T-helper 2 cell treated with Interferon-gamma antibody and Interleukin-4, amounts not matched to agents 100 ng/mL and 5 ng/mL, for 36 hours (primary cell): Measurements from ENCODE around the gene SST. TPM values are rescaled to one million over a fixed set of nuclear protein-coding genes. Genes with fewer than 3 reads are reported as not detected.
"Not testable (repeated sequence)": the region's sequence is repeated elsewhere in the genome, so short reads cannot be mapped to it uniquely, and the experiment has no call there.

Experiments
- intact Hi-C: fragments of 100-400 bp; cut with micrococcal nuclease; formaldehyde crosslinking; loops from one replicate; pipeline ENCODE4 v1.15.1; 2023
- total RNA-seq: library from RNA; stranded (reverse); gene quantifications from 2 replicates; pipeline ENCODE4 v1.2.3, GENCODE V29; 2022

Gene SST
- total RNA-seq, 1 donor from 2014 or later, result not detected

DNA sequence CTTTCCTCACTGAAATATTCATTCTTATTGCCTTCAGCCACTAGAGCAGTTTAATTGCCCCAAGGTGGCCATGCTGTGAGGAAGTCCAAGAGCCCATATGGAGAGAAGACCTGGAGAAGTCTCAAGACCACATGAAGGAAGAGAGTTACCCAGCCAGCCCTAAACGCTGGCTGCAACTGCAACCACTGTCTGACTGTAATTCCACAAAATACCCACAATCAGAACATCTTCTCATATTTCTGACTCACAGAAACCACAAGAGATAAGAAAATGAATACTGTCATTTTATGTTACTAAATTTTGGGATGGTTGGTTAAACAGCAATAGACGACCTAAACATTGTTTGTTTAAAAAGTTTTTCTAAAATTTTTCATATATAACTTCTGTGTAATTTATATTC, 14.7 kb upstream of the SST start:
- intact Hi-C loops, result no loop called here

DNA sequence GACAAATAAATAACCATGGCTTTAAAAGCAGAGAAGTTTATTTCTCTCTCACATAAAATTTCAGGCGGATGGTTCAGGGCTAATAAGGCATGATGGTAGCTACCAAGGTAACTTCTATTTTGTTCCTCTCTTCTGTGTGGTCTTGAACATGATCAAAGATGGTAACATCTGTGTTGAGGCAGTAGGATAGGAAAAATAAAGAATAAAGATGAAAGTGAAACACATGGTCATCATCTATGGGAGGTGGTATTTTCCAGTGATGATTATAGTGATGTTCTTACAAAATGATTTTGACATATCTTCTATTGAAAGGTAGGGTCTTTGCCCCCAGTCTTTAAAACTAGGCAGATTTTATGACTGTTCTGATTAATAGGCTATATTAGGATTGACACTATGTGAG, 14.2 kb upstream of the SST start:
- intact Hi-C loops, result no loop called here

DNA sequence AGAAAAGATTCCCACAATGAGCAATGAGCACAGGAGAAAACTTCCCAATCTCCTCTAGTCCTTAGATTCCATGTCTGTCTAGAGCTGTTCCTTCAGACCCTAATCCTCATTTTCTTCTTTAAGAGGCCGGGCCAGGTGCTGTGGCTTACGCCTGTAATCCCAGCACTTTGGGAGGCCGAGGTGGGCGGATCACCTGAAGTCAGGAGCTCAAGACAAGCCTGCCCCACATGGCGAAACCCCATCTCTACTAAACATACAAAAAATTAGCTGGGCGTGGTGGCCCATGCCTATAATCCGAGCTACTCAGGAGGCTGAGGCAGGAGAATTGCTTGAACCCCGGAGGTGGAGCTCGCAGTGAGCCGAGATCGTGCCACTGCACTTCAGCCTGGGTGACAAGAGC, 11.6 kb upstream of the SST start:
- intact Hi-C loops, result not testable (repeated sequence)

GRCh38 chr3:187679638-187680396, 9.6 kb upstream of the SST start:
- intact Hi-C loops, result loop anchor here (1.0 kb wide), 4 partner anchors 34 to 460 kb away; no protein-coding TSS in a partner anchor

DNA sequence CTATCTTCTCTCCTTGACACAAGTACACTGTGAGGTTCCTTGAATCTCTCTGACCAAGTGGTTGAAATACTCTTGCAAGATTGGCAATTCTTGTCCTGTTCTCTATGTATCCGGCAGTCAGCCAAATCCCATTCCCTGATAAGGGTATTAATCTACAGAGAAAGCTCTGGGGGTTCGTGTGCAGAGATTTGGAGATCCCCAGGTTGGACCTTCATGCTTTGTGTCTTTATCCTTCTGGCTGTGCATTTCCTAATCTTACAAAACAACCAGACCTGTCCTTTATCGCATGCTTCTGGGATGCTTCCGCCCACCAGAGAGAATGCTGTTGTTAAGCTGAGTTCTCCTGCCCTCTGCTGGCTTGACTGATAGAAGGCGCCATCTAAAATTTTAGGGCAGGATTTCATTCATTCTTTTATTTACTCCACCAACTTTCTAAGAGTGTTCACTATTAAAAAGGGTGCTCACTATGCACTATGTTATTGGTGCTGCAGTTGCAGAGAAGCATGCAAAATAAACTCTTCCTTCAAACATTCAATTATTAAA, 8.6 kb upstream of the SST start:
- intact Hi-C loops, result loop anchor here (1.0 kb wide), 4 partner anchors 36 to 458 kb away; no protein-coding TSS in a partner anchor

- intact Hi-C loops, result no loop called here
Observed at GRCh38 chr3:187677604-187678003, 7.4 kb upstream of the SST start.

GRCh38 chr3:187673012-187673411, 2.8 kb upstream of the SST start:
- intact Hi-C loops, result no loop called here

DNA sequence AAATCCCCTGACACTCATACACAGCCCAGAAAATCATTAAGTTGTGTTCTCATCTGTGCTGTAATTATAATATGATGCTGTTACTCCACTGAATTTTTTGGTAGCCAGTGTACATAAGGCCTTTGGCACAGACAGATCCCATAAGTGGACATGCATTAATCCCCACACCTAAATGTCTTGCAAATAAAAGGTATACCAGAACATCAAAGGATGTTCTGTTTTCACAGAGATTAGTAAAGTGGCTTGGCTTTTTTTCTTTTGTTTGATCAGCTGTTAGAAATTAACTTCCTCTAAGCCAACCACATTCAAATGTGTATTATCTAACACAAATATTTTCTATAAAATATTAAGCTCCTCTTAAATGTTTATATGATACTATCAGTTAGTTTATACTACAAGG, 2.7 kb downstream of the SST start:
- intact Hi-C loops, result no loop called here

- intact Hi-C loops, result no loop called here
Observed at GRCh38 chr3:187665764-187666402, 4.3 kb downstream of the SST start.

- intact Hi-C loops, result no loop called here
Observed at GRCh38 chr3:187665010-187665409, 5.2 kb downstream of the SST start.

- intact Hi-C loops, result no loop called here
Observed at GRCh38 chr3:187662848-187663409, 7.3 kb downstream of the SST start.

DNA sequence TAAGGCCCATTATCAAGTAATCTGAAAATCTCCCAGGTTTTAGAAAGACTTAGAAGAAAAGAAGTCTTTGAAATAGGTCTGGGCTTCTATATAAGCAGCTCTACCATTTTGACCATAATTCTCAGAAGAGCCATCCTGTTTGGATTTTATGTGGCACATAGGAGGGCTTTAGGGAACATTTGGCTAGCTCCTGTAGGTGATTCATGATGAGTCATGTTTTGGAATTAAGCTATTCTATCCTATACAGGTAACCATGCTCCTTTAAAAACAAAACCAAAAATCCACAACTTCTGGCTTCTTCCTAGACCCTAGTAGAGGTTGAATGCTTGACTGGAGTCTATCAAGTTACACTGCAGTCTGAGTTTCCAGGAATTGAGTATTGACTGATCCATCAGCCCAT, 8.9 kb downstream of the SST start:
- intact Hi-C loops, result no loop called here

DNA sequence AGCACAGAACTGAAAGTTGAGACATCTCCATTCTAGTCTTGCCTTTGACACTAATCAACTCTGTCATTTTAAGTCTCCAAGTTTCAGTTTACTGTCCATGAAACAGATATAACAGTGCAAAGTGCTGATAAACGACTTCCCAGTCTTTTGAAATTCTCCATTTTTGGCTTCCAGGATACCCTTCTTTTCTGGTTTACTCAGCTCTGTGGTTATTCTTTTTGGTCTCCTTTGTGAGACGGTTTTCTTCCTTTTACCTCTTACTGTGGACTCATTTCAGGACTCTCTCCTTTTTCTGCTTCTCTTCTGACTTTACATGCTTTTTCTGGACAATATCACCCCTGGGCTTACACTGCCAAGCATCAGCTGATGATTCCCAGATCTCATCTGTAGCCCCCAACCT, 18.9 kb downstream of the SST start:
- intact Hi-C loops, result no loop called here

DNA sequence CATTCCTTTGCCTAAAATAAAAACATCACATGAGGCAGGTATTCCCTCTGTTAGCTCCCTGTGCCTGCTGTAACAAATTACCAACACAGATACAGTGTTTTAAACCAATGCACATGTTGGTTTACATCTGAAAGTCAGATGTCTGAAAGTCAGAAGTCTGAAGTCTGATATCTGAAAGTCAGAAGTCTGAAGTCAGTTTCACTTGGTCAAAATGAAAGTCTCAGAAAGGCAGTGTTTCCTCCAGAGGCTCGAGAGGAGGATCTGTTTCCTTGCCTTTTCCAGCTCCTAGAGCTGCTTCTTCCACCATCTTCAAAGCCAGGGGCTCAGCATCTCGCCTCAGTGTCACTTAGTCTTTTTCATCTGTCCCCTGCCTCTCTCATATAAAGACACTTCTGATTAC, 22.0 kb downstream of the SST start:
- intact Hi-C loops, result no loop called here

DNA sequence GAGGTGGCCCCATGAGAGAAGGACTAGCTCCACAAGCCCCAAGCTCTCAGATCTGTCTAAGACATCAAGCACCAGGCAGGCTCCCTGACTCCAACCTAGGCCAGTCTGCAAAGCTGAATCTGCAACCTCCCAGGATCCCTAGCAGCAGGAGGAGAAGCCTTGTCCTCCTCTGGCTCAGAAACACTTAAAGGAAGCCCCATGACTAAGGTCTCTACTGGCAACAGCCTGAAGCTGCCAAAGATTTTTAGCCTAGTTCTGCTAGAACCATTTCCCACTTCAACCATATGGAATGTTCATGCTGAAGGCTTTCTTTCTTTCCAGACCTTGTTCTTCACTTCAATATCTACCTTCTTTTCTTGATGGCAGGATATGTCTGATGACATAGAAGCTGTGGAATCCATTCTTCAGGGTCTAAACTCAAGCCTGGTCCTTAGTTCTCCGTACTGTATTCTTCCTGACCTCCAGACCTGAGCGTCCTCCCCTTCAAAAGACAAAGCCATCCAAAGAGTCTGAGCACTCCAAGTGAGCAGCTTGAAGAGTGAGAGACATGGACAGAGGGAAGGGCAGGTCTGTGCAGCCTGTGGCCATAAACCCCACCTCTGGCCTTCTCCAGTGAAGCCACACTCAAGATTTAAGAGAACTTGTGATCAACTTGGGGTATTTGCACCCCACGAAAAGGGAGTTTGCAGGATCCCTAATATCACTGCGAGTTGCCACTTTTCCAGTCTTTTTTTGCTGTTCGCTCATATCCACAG, 23.1 kb downstream of the SST start:
- intact Hi-C loops, result no loop called here

- intact Hi-C loops, result not testable (repeated sequence)
Observed at GRCh38 chr3:187645379-187645778, 24.8 kb downstream of the SST start.

GRCh38 chr3:187642861-187643260, 27.3 kb downstream of the SST start:
- intact Hi-C loops, result no loop called here

DNA sequence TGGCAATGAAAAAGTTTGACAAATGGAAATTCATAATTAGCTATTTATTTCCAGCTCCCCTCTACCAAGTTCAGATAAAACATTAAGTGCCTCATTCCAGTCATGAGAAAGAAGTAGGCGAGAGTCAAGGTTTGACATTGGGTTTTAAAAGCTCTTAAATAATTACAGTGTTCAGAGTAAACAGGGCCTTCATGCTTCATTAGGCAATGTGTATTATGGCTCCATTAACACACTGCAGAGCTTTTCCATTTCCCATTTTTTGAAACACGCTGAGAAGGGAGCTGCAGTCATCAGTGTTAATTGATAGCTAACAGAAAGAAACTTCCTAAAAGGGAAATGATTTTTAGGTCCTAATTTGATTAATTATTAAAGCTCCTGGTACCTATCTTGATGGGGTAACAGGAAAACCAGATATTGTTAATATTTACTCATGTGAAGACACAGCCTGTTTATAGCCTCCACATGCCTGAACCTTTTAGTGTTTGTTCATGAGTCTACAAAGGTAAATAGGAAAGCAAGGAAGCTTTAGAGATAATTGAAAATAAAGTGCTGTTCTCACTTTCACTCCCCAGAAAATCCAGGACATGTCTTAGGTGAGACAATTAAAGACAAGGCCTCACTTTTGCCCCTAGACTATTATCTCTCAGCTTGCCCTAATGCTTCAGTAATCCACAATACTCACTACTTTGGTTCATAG, 28.7 kb downstream of the SST start:
- intact Hi-C loops, result no loop called here

- intact Hi-C loops, result no loop called here
Observed at GRCh38 chr3:187640569-187641059, 29.6 kb downstream of the SST start.

DNA sequence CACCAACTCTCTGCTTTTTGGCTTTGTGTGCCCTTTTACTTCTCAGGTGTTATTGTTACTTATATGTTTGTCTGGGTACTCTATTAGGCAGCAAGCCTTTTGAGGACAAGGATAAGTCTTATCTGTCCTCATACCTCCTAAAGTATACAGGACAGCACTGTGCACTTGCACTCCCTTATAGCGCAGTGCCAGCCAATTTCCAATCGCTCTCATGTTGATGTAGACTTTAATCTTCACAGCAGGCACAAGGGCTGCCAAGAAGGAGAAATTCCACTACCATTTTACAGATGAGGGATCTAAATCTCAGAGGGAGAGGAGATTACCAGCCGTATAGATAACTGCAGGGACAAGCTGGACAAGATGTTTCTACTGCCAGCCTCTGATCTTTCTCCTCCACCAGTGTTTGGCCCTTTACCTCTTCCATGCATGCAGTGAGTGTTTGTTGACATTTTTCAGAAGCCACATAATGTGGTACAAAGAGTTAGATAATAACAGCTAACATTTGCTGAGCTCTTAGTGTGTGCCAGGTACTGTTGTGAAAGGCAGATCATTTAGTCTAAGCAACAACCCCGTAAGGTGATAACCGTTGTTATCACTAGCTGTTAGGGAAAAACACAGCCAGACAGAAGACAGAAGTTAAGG, 30.1 kb downstream of the SST start:
- intact Hi-C loops, result no loop called here
